Urinary bladder (tissue), 4 donors: ENCODE results near the gene CLOCK. TPM values are rescaled to one million over a fixed set of nuclear protein-coding genes. Genes with fewer than 3 reads are reported as not detected.
"Not testable (repeated sequence)": the region's sequence is repeated elsewhere in the genome, so short reads cannot be mapped to it uniquely, and the experiment has no call there.

Experiments
- DNase-seq: peaks from one replicate; pipeline ENCODE4 v3.0.0-alpha.2; 2015; ENCODE audit errors: extremely low spot score
- H3K27ac ChIP-seq: one replicate; pipeline ENCODE4 v1.5.1; 2013; ENCODE audit warnings: low read depth, mild to moderate bottlenecking, moderate library complexity
- H3K36me3 ChIP-seq: one replicate; pipeline ENCODE4 v1.6.1; 2013; ENCODE audit warnings: mild to moderate bottlenecking, moderate library complexity; ENCODE audit not compliant: insufficient read depth
- H3K4me1 ChIP-seq: one replicate; pipeline ENCODE4 v1.6.1; 2013; ENCODE audit warnings: mild to moderate bottlenecking, moderate library complexity; ENCODE audit not compliant: insufficient read depth
- H3K4me3 ChIP-seq: one replicate; pipeline ENCODE4 v1.5.1; 2013; ENCODE audit warnings: low read depth, low read length
- WGBS: extraction: QIAGEN DNeasy Blood & Tissue Kit; methylation state at CpG from one replicate; pipeline ENCODE4 v1.1.7; 2013; 5-methylcytosine and 5-hydroxymethylcytosine counted together
- polyA plus RNA-seq: library from polyadenylated mRNA; stranded (reverse); fragments of 200-250 nt; gene quantifications from one replicate; pipeline ENCODE4 v1.2.3, GENCODE V29; 2013
- total RNA-seq: library from RNA; depleted of rRNA; stranded (reverse); fragments of >200 nt; gene quantifications from one replicate; pipeline ENCODE4 v1.2.3, GENCODE V29; 2014
- donor health status: healthy with polysubstance abuse.
- donor health status: healthy.

CLOCK gene
- total and polyA plus RNA-seq, 2 donors, result 11.9 to 40.9 TPM

GRCh38 chr4:55553441-55554201 is 6.9 kb upstream of the CLOCK start:
- Histone ChIP-seq H3K27ac (no peak overlapping the region), H3K4me3 (no peak overlapping the region), H3K4me1 (no peaks in the 10 kb centered on the region), H3K36me3 (no peaks in the 10 kb centered on the region)
- WGBS, result 62% methylated on average over 10 of the region's 10 CpGs
- DNase-seq, result no peak

- not testable (repeated sequence) for H3K36me3 ChIP-seq, H3K4me3 ChIP-seq, H3K27ac ChIP-seq, DNase-seq, H3K4me1 ChIP-seq
- 92% methylated on average over 6 of the region's 6 CpGs for WGBS
Observed at GRCh38 chr4:55551964-55552363, 5.3 kb upstream of the CLOCK start.

- 67% methylated on average over 2 of the region's 2 CpGs for WGBS
- Histone ChIP-seq H3K36me3 (no peaks in the 10 kb centered on the region), H3K4me1 (no peaks in the 10 kb centered on the region), H3K27ac (no peak overlapping the region), H3K4me3 (no peak overlapping the region)
- no peak for DNase-seq
Observed at GRCh38 chr4:55549888-55550287, 3.2 kb upstream of the CLOCK start.

GRCh38 chr4:55547918-55548317 is 1.2 kb upstream of the CLOCK start:
- no peak for DNase-seq
- no peaks in the 10 kb centered on the region for H3K36me3 ChIP-seq
- H3K4me3 ChIP-seq, result no peak overlapping the region
- WGBS, result 50% methylated on average over 4 of the region's 4 CpGs
- H3K27ac ChIP-seq, result no peak overlapping the region
- no peaks in the 10 kb centered on the region for H3K4me1 ChIP-seq

- peak overlapping the region; percentile 82 for H3K4me3 ChIP-seq
- H3K4me1 ChIP-seq, result no peaks in the 10 kb centered on the region
- H3K27ac ChIP-seq, result peak overlapping the region; percentile 98
- 3% methylated on average over 10 of the region's 10 CpGs for WGBS
- no peaks in the 10 kb centered on the region for H3K36me3 ChIP-seq
- no peak for DNase-seq
Observed at GRCh38 chr4:55547466-55547770, 709 bp upstream of the CLOCK start.

- no peak for DNase-seq
- Histone ChIP-seq H3K4me1 (no peaks in the 10 kb centered on the region), H3K4me3 (peak overlapping the region; percentile 82), H3K27ac (peak overlapping the region; percentile 98), H3K36me3 (no peaks in the 10 kb centered on the region)
- 1% methylated on average over 16 of the region's 16 CpGs for WGBS
Observed at GRCh38 chr4:55546506-55546755, 278 bp downstream of the CLOCK start.

GRCh38 chr4:55545641-55546505 is 836 bp downstream of the CLOCK start:
- under 1% methylated on average over 87 of the region's 87 CpGs for WGBS
- Histone ChIP-seq H3K4me1 (no peaks in the 10 kb centered on the region), H3K4me3 (peak overlapping the region; percentile 82)

GRCh38 chr4:55545151-55545550 is 1.6 kb downstream of the CLOCK start:
- 3% methylated on average over 6 of the region's 6 CpGs for WGBS
- no peak for DNase-seq
- Histone ChIP-seq H3K4me3 (peak overlapping the region; percentile 82), H3K4me1 (no peaks in the 10 kb centered on the region), H3K36me3 (no peaks in the 10 kb centered on the region), H3K27ac (no peak overlapping the region)

More at GRCh38 chr4:55545641-55546505, 836 bp downstream of the CLOCK start:
- Histone ChIP-seq H3K36me3 (no peaks in the 10 kb centered on the region), H3K27ac (peak overlapping the region; percentile 82)
- peak; percentile 56 for DNase-seq

- Histone ChIP-seq H3K4me1 (no peaks in the 10 kb centered on the region), H3K36me3 (no peaks in the 10 kb centered on the region), H3K27ac (no peak overlapping the region), H3K4me3 (no peak overlapping the region)
- no peak for DNase-seq
Observed at GRCh38 chr4:55543858-55544257, 2.9 kb downstream of the CLOCK start.

- WGBS, result 92% methylated on average over 3 of the region's 3 CpGs
- no peak for DNase-seq
- no peak overlapping the region for H3K27ac ChIP-seq
- H3K4me1 ChIP-seq, result no peaks in the 10 kb centered on the region
- no peak overlapping the region for H3K4me3 ChIP-seq
- no peaks in the 10 kb centered on the region for H3K36me3 ChIP-seq
Observed at GRCh38 chr4:55540271-55540670, 6.4 kb downstream of the CLOCK start.

- H3K4me3 ChIP-seq, result no peak overlapping the region
- 66% methylated on average over 2 of the region's 2 CpGs for WGBS
Observed at GRCh38 chr4:55539658-55540057, 7.1 kb downstream of the CLOCK start.

GRCh38 chr4:55538531-55538930 is 8.2 kb downstream of the CLOCK start:
- DNase-seq, result no peak
- no peak overlapping the region for H3K4me3 ChIP-seq
- no peaks in the 10 kb centered on the region for H3K4me1 ChIP-seq
- no peaks in the 10 kb centered on the region for H3K36me3 ChIP-seq
- no peak overlapping the region for H3K27ac ChIP-seq

More at GRCh38 chr4:55539658-55540057, 7.1 kb downstream of the CLOCK start:
- Histone ChIP-seq H3K36me3 (no peaks in the 10 kb centered on the region), H3K27ac (no peak overlapping the region), H3K4me1 (no peaks in the 10 kb centered on the region)
- DNase-seq, result no peak

- Histone ChIP-seq H3K4me3 (no peak overlapping the region), H3K36me3 (no peaks in the 10 kb centered on the region), H3K27ac (no peak overlapping the region), H3K4me1 (no peaks in the 10 kb centered on the region)
- DNase-seq, result no peak
Observed at GRCh38 chr4:55534306-55534705, 12.4 kb downstream of the CLOCK start.

GRCh38 chr4:55530691-55531090 is 16.0 kb downstream of the CLOCK start:
- WGBS, result 93% methylated on average over 4 of the region's 4 CpGs
- no peaks in the 10 kb centered on the region for H3K4me1 ChIP-seq

More at GRCh38 chr4:55530691-55531090, 16.0 kb downstream of the CLOCK start:
- no peak for DNase-seq
- no peak overlapping the region for H3K4me3 ChIP-seq
- H3K27ac ChIP-seq, result no peak overlapping the region
- no peaks in the 10 kb centered on the region for H3K36me3 ChIP-seq
